GM19395 (cell line): ENCODE results near the gene RUNX1.

Source experiments
- ATAC-seq: cut with Tn5 transposase; IDR thresholded peaks from one replicate; pipeline ENCODE4 v1.9.1; 2021; ENCODE audit warnings: mild to moderate bottlenecking, moderate library complexity; ENCODE audit not compliant: unreplicated experiment

Gene RUNX1

DNA sequence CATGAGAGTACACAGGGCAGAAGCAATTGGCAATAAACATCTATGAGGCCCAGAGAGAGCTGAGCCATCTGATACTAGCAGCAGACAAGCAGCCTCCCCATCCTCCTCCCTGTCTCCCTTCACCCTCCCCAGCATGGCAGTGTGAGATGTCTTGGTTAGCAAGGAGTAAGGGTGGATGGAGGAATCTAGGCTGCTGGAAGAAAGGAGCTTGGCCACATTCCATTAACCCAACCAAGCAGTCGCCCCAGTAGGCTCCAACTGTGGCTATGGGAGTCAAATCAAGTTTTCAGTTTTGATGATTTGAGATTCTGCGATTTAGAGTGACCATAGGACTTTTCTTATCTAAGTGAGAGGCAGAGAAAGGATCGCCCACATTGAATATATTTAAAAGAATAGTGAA is 12.9 kb upstream of the RUNX1 start:
- no peak for ATAC-seq

DNA sequence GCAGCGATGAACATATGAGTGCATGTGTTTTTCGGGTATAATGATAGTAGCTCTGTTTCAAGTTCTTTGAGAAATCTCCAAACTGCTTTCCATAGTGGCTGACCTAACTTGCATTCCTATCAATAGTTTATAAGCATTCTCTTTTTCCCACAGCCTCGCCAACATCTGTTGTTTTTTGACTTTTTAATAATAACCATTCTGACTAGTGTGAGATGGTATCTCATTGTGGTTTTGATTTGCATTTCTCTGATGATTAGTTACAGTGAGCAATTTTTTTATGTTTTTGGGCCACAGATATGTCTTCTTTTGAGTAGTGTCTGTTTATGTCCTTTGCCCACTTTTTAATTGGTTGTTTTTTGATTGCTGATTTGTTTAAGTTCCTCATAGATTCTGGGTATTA is 10.6 kb upstream of the RUNX1 start:
- ATAC-seq = no peak

DNA sequence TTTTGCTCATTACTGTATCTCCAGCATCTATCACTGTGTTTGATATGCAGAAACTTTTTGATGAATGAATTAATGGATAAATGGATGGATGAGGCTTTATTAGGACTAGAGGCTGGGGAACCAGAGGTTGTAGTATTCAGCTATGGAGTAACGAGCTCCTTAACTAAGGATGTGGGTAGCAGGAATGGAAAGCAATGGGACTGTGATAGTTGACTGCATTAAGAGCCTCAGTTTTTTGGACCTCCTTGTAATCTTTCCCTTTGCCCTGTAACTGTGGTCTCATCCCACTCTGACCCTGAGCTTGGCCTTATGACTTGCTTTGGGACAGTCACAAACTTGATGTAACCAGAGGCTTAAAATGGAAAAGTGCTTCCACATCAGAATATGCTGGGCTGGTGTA is 9.0 kb upstream of the RUNX1 start:
- no peak for ATAC-seq

- ATAC-seq = peak; percentile 65
Measured at GRCh38 chr21:35057428-35057827, 8.3 kb upstream of the RUNX1 start.

DNA sequence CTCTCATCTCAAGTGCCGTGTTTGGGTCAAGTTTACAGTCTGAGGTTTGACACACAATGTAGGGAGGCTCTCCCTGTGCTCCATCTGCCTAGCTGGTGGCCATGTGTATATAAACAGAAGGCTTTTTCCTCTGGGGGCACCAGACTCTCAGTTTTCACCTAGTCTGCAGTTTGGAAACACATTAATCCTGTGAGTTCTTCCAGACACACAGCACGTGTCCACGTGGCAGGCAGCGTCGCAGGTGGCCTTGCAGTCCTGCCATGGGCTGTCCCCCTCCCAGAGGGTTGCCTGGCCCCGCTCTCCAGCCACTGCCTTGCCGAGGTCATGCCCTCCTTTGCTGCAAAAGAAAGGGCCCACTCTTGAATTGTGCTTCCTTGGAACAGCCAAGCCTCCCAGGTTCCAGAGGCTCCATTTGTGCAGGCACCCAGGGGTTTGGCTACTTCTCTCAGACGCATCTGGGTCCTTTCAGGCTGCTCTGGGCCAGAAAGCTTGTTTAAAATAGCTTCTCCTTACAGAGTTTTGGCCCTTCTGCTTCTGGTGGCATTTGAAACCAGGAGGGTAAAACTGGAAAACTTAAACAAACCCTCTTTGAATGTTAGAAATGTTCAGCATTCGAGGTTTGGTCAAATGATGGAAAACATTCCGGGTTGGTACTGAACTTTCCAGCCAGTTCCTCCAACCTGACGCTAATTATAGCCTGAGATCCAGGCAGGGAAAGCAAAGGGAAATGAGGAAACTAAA is 4.4 kb upstream of the RUNX1 start:
- no peak for ATAC-seq

- ATAC-seq = no peak
Measured at GRCh38 chr21:35052801-35053200, 3.7 kb upstream of the RUNX1 start.

GRCh38 chr21:35051287-35051818 is 2.3 kb upstream of the RUNX1 start:
- ATAC-seq = no peak

GRCh38 chr21:35050348-35051286 is 1.5 kb upstream of the RUNX1 start:
- ATAC-seq = peak; percentile 35

GRCh38 chr21:35048183-35048601 is 910 bp downstream of the RUNX1 start:
- ATAC-seq = peak; percentile 0

DNA sequence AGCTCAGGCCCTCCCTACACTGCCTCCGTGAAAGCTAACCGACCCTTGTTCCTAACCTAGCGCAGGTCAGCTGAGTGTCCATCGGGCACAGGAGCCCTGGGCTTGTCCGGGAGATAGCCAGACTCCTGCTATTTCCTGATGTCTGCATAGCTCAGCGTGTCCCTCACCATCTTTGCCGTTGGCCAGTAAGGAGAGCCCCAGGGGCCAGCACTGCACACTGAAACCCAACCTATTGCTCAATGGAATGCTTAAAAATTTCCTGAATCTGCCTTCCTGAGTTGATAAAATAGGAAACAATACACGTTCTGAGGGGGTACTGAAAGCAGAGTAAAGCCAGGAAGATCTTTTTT is 2.2 kb downstream of the RUNX1 start:
- no peak for ATAC-seq

DNA sequence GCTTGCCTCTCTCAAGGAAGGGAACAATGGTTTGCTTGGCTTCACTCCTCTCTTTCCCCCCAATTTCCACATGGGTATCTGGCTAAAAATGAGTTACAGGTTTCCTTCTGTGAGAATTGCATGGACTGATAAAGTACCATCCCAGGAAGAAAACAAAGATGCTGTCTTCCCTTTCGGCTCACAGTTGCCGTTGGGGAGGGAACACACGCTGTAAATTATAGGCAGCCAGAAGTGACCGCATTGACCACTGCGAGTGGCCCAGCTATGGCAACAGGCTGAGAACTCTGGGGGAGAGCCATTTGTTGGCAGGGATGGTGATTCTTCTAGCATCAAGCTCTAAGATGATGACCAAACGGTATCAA is 2.9 kb downstream of the RUNX1 start:
- ATAC-seq = no peak

- no peak for ATAC-seq
Measured at GRCh38 chr21:35045542-35046262, 3.4 kb downstream of the RUNX1 start.

- ATAC-seq = no peak
Measured at GRCh38 chr21:35044770-35045541, 4.1 kb downstream of the RUNX1 start.

GRCh38 chr21:35044128-35044527 is 5.0 kb downstream of the RUNX1 start:
- no peak for ATAC-seq

GRCh38 chr21:35043549-35043948 is 5.6 kb downstream of the RUNX1 start:
- ATAC-seq = no peak

DNA sequence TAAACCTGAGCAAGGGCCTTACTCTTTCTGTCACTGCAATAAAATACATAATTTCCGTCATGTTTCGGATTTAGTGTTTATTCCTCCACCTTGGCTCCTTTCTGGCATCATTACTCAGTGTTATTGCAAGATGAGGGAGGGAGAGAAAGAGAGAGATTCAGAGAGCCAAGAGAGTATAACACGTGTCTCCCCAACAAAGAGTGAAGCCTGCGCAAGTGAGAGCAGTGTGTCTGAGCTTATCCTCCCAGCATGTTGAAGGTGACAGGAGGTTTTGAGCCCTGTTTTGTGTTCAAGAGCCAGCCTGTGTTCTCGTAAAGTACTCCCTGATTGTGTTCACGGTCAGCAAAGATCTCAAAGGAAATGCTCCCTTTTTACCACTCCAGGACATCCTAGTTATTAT is 6.3 kb downstream of the RUNX1 start:
- no peak for ATAC-seq

GRCh38 chr21:35041881-35042280 is 7.2 kb downstream of the RUNX1 start:
- no peak for ATAC-seq

- ATAC-seq = no peak
Measured at GRCh38 chr21:35041122-35041521, 8.0 kb downstream of the RUNX1 start.

DNA sequence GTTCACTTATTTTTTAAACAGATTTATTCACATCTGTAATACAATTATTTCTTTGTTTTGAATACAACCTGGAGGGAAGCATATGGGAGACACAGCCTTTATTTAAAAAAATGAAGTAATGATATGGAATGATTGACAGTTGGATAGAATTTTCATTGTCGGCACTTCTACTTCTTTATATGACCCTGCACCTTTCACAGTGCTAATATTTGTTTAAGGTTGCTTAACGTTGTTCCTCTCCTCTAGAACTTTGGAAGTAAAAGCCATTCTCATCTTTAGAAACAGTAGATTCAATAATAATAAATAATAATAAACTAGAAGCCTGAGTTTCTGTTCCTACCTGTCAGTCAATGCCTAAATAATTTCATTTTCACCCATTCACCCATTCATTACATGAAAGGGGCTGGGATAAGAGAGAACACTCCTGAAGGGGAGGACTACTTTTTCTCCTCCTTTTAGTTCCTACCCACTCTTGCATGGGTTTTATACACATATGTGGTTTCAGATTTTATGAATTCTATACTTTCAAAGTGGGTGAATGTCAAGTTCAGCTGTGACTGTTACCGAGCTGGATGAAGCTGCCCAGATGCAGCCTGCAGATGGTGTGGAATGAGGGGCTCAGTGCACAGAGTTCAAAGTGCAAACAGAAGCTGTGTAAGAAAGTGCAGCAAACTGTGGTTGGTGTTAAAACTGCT is 9.4 kb downstream of the RUNX1 start:
- ATAC-seq = no peak

DNA sequence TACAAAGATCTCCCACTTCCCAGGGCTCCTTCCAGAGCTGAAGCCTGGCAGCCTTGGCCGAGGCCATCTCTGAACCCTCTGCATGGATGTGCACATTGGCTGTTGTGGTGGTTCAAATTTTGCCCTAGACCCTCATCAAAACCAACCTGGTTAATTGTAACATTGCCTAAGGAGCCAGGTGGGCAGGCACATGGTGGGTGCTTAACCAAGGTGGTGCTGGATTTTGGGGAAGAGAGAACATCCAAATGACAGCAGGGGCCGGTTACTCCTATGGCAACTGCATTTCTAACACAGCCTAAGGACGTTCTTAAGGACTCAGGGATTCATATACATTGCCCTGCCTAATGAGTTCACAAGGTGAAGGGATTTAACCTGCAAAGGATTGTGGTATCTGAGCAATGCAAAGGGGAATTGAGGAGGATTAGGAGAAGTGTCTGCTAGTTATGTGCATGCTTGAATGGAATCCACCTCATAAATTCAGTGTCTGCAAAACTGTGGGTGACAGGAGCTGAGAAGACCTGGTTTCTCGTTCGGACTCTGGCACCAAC is 10.3 kb downstream of the RUNX1 start:
- ATAC-seq = no peak
